HEK293 (cell line): ENCODE measurements around the gene SPPL2B.
"Not testable (repeated sequence)": the region's sequence is repeated elsewhere in the genome, so short reads cannot be mapped to it uniquely, and the experiment has no call there.

Experiments used
- CTCF ChIA-PET: fragments of 350-600 bp; formaldehyde crosslinking; extraction: SDS; loops from one replicate; lab custom pipeline; 2021; ENCODE audit warnings: antibody characterized with exemption; lab: Yijun Ruan, JAX
- POLR2A ChIA-PET: fragments of 300-600 bp; formaldehyde crosslinking; extraction: SDS; loops from one replicate; lab custom pipeline; 2020; ENCODE audit warnings: antibody characterized with exemption, inconsistent platforms; lab: Yijun Ruan, JAX
- H3K27ac ChIP-seq: fragments of 200-500 bp; sonication (Bioruptor generic); 2 replicates; pipeline ENCODE4 v1.5.1; 2014; ENCODE audit warnings: low read depth, low read length, control low read depth, inconsistent platforms; ENCODE audit errors: extremely low read depth
- H3K36me3 ChIP-seq, 2 experiments: fragments of 200-500 bp in 1 of 2; sonication (Bioruptor generic) in 1 of 2; 1 replicate in 1 of 2; 2 replicates in 1 of 2; pipeline ENCODE4 v1.5.1; 2014 to 2017; ENCODE audit warnings: inconsistent platforms in 2 of 2, low read length in 2 of 2; ENCODE audit not compliant: control insufficient read depth in 2 of 2, insufficient read depth in 1 of 2
- H3K4me1 ChIP-seq: fragments of 200-500 bp; sonication (Bioruptor generic); 2 replicates; pipeline ENCODE4 v1.5.1; 2014; ENCODE audit warnings: mild to moderate bottlenecking, low read length, inconsistent platforms; ENCODE audit not compliant: control insufficient read depth, insufficient read depth
- H3K4me3 ChIP-seq: 2 replicates; pipeline ENCODE4 v1.5.1; 2011; ENCODE audit warnings: low read depth, mild to moderate bottlenecking, control low read depth, low read length, moderate library complexity
- H3K9me3 ChIP-seq: fragments of 200-500 bp; sonication (Bioruptor generic); 2 replicates; pipeline ENCODE4 v1.5.1; 2014; ENCODE audit warnings: low read depth, low read length, inconsistent platforms; ENCODE audit not compliant: control insufficient read depth, insufficient read depth
- EGR2 ChIP-seq: fragments of 450-650 bp; formaldehyde crosslinking; IDR thresholded peaks from 2 replicates; pipeline ENCODE4 v1.5.1; 2016; ENCODE audit warnings: low read depth, missing biosample characterization, missing genetic modification characterization
- GLI4 ChIP-seq: fragments of 450-650 bp; formaldehyde crosslinking; IDR thresholded peaks from 2 replicates; pipeline ENCODE4 v1.5.1; 2016; ENCODE audit warnings: missing biosample characterization, missing genetic modification characterization
- HOXA7 ChIP-seq: sonication (generic); formaldehyde crosslinking; IDR thresholded peaks from 2 replicates; pipeline ENCODE4 v1.8.1; 2022; ENCODE audit warnings: missing genetic modification reagents, borderline replicate concordance
- KLF1 ChIP-seq: fragments of 450-650 bp; formaldehyde crosslinking; IDR thresholded peaks from 2 replicates; pipeline ENCODE4 v1.5.1; 2016; ENCODE audit warnings: missing biosample characterization, missing genetic modification characterization
- KLF10 ChIP-seq: fragments of 450-650 bp; IDR thresholded peaks from 2 replicates; pipeline ENCODE4 v1.5.1; 2018; ENCODE audit warnings: missing biosample characterization, mild to moderate bottlenecking, missing genetic modification characterization
- WT1 ChIP-seq: fragments of 450-650 bp; formaldehyde crosslinking; IDR thresholded peaks from 2 replicates; pipeline ENCODE4 v1.5.1; 2016; ENCODE audit warnings: missing biosample characterization, missing genetic modification characterization
- YY2 ChIP-seq: fragments of 450-650 bp; formaldehyde crosslinking; IDR thresholded peaks from 2 replicates; pipeline ENCODE4 v1.5.1; 2016; ENCODE audit warnings: missing biosample characterization, missing genetic modification characterization
- ZBTB20 ChIP-seq: fragments of 450-650 bp; formaldehyde crosslinking; IDR thresholded peaks from 2 replicates; pipeline ENCODE4 v1.5.1; 2016; ENCODE audit warnings: missing biosample characterization, missing genetic modification characterization
- ZFHX2 ChIP-seq: fragments of 450-650 bp; formaldehyde crosslinking; conservative IDR thresholded peaks from 2 replicates; pipeline ENCODE4 v1.5.1; 2016; ENCODE audit warnings: missing biosample characterization, missing genetic modification characterization
- ZNF10 ChIP-seq: fragments of 450-650 bp; formaldehyde crosslinking; IDR thresholded peaks from 2 replicates; pipeline ENCODE4 v1.5.1; 2017; ENCODE audit warnings: missing biosample characterization, missing genetic modification characterization
- ZNF121 ChIP-seq: fragments of 450-650 bp; formaldehyde crosslinking; IDR thresholded peaks from 2 replicates; pipeline ENCODE4 v1.5.1; 2016; ENCODE audit warnings: missing biosample characterization, missing genetic modification characterization
- ZNF146 ChIP-seq: fragments of 450-650 bp; formaldehyde crosslinking; IDR thresholded peaks from 2 replicates; pipeline ENCODE4 v1.5.1; 2016; ENCODE audit warnings: missing biosample characterization, missing genetic modification characterization
- ZNF155 ChIP-seq: fragments of 450-650 bp; formaldehyde crosslinking; IDR thresholded peaks from 2 replicates; pipeline ENCODE4 v1.5.1; 2016; ENCODE audit warnings: missing biosample characterization, missing genetic modification characterization
- ZNF223 ChIP-seq: fragments of 450-650 bp; formaldehyde crosslinking; IDR thresholded peaks from 2 replicates; pipeline ENCODE4 v1.5.1; 2016; ENCODE audit warnings: missing biosample characterization, missing genetic modification characterization
- ZNF248 ChIP-seq: fragments of 450-650 bp; formaldehyde crosslinking; IDR thresholded peaks from 2 replicates; pipeline ENCODE4 v1.5.1; 2017; ENCODE audit warnings: missing biosample characterization, missing genetic modification characterization
- ZNF266 ChIP-seq: fragments of 450-650 bp; formaldehyde crosslinking; IDR thresholded peaks from 2 replicates; pipeline ENCODE4 v1.5.1; 2016; ENCODE audit warnings: missing biosample characterization, missing genetic modification characterization, low read depth
- ZNF518A ChIP-seq: fragments of 450-650 bp; formaldehyde crosslinking; conservative IDR thresholded peaks from 2 replicates; pipeline ENCODE4 v1.5.1; 2016; ENCODE audit warnings: low read depth, missing biosample characterization, missing genetic modification characterization
- ZNF596 ChIP-seq: fragments of 450-650 bp; IDR thresholded peaks from 2 replicates; pipeline ENCODE4 v1.5.0; 2018; ENCODE audit warnings: missing biosample characterization, mild to moderate bottlenecking, missing genetic modification characterization, moderate library complexity
- ZNF704 ChIP-seq: fragments of 450-650 bp; formaldehyde crosslinking; IDR thresholded peaks from 2 replicates; pipeline ENCODE4 v1.5.1; 2016; ENCODE audit warnings: missing biosample characterization, missing genetic modification characterization
- ZNF785 ChIP-seq: fragments of 450-650 bp; formaldehyde crosslinking; IDR thresholded peaks from 2 replicates; pipeline ENCODE4 v1.5.1; 2016; ENCODE audit warnings: missing biosample characterization, missing genetic modification characterization
- ZNF792 ChIP-seq: fragments of 450-650 bp; formaldehyde crosslinking; IDR thresholded peaks from 2 replicates; pipeline ENCODE4 v1.5.1; 2016; ENCODE audit warnings: missing biosample characterization, missing genetic modification characterization
- ZSCAN23 ChIP-seq: fragments of 450-650 bp; formaldehyde crosslinking; IDR thresholded peaks from 2 replicates; pipeline ENCODE4 v1.5.1; 2016; ENCODE audit warnings: missing biosample characterization, missing genetic modification characterization
- TF ChIP-seq, protein P1 (sequence below): fragments of 450-650 bp; formaldehyde crosslinking; IDR thresholded peaks from 2 replicates; pipeline ENCODE4 v1.5.1; 2016; ENCODE audit warnings: missing biosample characterization, missing genetic modification characterization
- TF ChIP-seq, protein P2 (sequence below): fragments of 450-650 bp; formaldehyde crosslinking; optimal IDR thresholded peaks from 2 replicates; pipeline ENCODE3; 2016; ENCODE audit warnings: missing biosample characterization, mild to moderate bottlenecking, missing genetic modification characterization

SPPL2B gene

GRCh38 chr19:2395293-2395829 lies 66.9 kb downstream of the SPPL2B start:
- POLR2A ChIA-PET, result not testable (repeated sequence)
- TF ChIP-seq KLF1 (tag by site-specific recombination) (peak; percentile 83), ZFHX2 (tag by site-specific recombination) (peak; percentile 42), EGR2 (tag by site-specific recombination) (peak; percentile 50; the same call in 1 of the 2 replicates)
- TF ChIP-seq, all 188 proteins: peak for 3; not testable (repeated sequence) for 185
- not testable (repeated sequence) for H3K9me3 ChIP-seq, H3K4me3 ChIP-seq, H3K36me3 ChIP-seq, H3K27ac ChIP-seq, H3K4me1 ChIP-seq
- CTCF ChIA-PET, result interaction anchor here (1.8 kb wide), 1 partner anchor 219 kb away, joined by 5 read pairs; no protein-coding TSS in a partner anchor

DNA sequence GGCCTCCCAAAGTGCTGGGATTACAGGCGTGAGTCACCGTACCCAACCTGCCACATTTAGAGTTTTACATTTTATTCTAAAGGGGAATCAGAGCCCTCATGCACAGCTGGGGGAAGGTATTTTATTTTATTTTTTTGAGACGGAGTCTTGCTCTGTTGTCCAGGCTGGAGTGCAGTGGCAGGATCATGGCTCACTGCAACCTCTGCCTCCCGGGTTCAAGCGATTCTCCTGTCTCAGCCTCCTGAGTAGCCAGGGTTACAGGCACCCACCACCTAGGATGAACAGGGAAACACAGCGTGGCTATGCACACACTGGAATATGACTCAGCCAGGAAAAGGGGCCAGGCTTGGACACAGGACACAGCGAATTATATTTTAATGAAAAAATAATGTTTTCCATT lies 68.7 kb downstream of the SPPL2B start:
- CTCF ChIA-PET, result interaction anchor here (0.5 kb wide), 1 partner anchor 371 kb away, joined by 6 read pairs; no protein-coding TSS in a partner anchor
- H3K4me3 ChIP-seq, result not testable (repeated sequence)

GRCh38 chr19:2398735-2399305 lies 70.3 kb downstream of the SPPL2B start:
- Histone ChIP-seq H3K4me1 (no peaks in the 10 kb centered on the region), H3K9me3 (no peaks in the 10 kb centered on the region), H3K36me3 (no peaks in the 10 kb centered on the region), H3K27ac (no peak overlapping the region), H3K4me3 (no peak overlapping the region)
- CTCF ChIA-PET, result interaction anchor here (0.6 to 1.0 kb wide), 2 partner anchors 238 to 471 kb away, joined by 3 to 6 read pairs; no protein-coding TSS in a partner anchor
- POLR2A ChIA-PET, result no interaction called here
- TF ChIP-seq ZNF792 (tag by site-specific recombination), result no peak
- TF ChIP-seq ZNF248 (tag by site-specific recombination), result no peak
- TF ChIP-seq ZNF704, result no peak
- TF ChIP-seq ZNF155 (tag by site-specific recombination), result no peak
- TF ChIP-seq ZSCAN23, result no peak
- TF ChIP-seq ZNF10, result no peak
- TF ChIP-seq ZNF518A (tag by site-specific recombination), result no peak
- no peak for TF ChIP-seq YY2 (tag by site-specific recombination)
- TF ChIP-seq, protein P1, sequence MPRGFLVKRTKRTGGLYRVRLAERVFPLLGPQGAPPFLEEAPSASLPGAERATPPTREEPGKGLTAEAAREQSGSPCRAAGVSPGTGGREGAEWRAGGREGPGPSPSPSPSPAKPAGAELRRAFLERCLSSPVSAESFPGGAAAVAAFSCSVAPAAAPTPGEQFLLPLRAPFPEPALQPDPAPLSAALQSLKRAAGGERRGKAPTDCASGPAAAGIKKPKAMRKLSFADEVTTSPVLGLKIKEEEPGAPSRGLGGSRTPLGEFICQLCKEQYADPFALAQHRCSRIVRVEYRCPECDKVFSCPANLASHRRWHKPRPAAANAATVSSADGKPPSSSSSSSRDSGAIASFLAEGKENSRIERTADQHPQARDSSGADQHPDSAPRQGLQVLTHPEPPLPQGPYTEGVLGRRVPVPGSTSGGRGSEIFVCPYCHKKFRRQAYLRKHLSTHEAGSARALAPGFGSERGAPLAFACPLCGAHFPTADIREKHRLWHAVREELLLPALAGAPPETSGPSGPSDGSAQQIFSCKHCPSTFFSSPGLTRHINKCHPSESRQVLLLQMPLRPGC (tag by site-specific recombination), result no peak
- no peak for TF ChIP-seq KLF10 (tag by site-specific recombination)
- TF ChIP-seq ZBTB20, result no peak
- TF ChIP-seq GLI4 (tag by site-specific recombination), result no peak
- TF ChIP-seq, protein P2, sequence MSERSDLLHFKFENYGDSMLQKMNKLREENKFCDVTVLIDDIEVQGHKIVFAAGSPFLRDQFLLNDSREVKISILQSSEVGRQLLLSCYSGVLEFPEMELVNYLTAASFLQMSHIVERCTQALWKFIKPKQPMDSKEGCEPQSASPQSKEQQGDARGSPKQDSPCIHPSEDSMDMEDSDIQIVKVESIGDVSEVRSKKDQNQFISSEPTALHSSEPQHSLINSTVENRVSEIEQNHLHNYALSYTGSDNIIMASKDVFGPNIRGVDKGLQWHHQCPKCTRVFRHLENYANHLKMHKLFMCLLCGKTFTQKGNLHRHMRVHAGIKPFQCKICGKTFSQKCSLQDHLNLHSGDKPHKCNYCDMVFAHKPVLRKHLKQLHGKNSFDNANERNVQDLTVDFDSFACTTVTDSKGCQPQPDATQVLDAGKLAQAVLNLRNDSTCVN, result no peak
- TF ChIP-seq ZNF223 (tag by site-specific recombination), result no peak
- TF ChIP-seq HOXA7 (CRISPR knock-in tag), result no peak
- TF ChIP-seq ZNF596, result no peak
- TF ChIP-seq WT1 (tag by site-specific recombination), result no peak
- TF ChIP-seq ZNF785, result no peak
- TF ChIP-seq ZNF266 (tag by site-specific recombination), result no peak

More for the DNA sequence above, 68.7 kb downstream of the SPPL2B start:
- H3K27ac ChIP-seq, H3K4me1 ChIP-seq, H3K36me3 ChIP-seq, H3K9me3 ChIP-seq: not testable (repeated sequence)
- POLR2A ChIA-PET, result interaction anchor here (0.7 kb wide), 1 partner anchor 11 kb away, joined by 3 read pairs; no protein-coding TSS in a partner anchor
- TF ChIP-seq ZNF121 (peak; percentile 65; the same call in 1 of the 2 replicates), ZNF146 (peak; percentile 77)
